GM19395 (cell line): Measurements from ENCODE around the gene THOC3.
A peak's percentile ranks its signal among the peaks of the same experiment; 100 is the strongest.
"Not testable (repeated sequence)": the region's sequence is repeated elsewhere in the genome, so short reads cannot be mapped to it uniquely, and the experiment has no call there.

ENCODE experiments used
- ATAC-seq: cut with Tn5 transposase; IDR thresholded peaks from one replicate; pipeline ENCODE4 v1.9.1; 2021; ENCODE audit warnings: mild to moderate bottlenecking, moderate library complexity; ENCODE audit not compliant: unreplicated experiment

THOC3 gene

GRCh38 chr5:175943253-175943652, 24.9 kb downstream of the THOC3 start:
- not testable (repeated sequence) for ATAC-seq

- not testable (repeated sequence) for ATAC-seq
Measured at GRCh38 chr5:175940632-175941031, 27.5 kb downstream of the THOC3 start.

GRCh38 chr5:175938489-175938888, 29.6 kb downstream of the THOC3 start:
- not testable (repeated sequence) for ATAC-seq

- ATAC-seq, result not testable (repeated sequence)
Measured at GRCh38 chr5:175928752-175929151, 39.4 kb downstream of the THOC3 start.

GRCh38 chr5:175925106-175925505, 43.0 kb downstream of the THOC3 start:
- ATAC-seq, result not testable (repeated sequence)

GRCh38 chr5:175922192-175922885, 45.8 kb downstream of the THOC3 start:
- ATAC-seq, result no peak

- no peak for ATAC-seq
Measured at GRCh38 chr5:175921061-175921730, 46.9 kb downstream of the THOC3 start.

- no peak for ATAC-seq
Measured at GRCh38 chr5:175920231-175920811, 47.8 kb downstream of the THOC3 start.

GRCh38 chr5:175915066-175916037, 52.8 kb downstream of the THOC3 start:
- peak; percentile 70 for ATAC-seq

- not testable (repeated sequence) for ATAC-seq
Measured at GRCh38 chr5:175913835-175914672, 54.1 kb downstream of the THOC3 start.

- not testable (repeated sequence) for ATAC-seq
Measured at GRCh38 chr5:175910072-175910471, 58.0 kb downstream of the THOC3 start.
